ENCODE measurements around the gene COL7A1. TPM values are rescaled to one million over a fixed set of nuclear protein-coding genes. Genes with fewer than 3 reads are reported as not detected.

The COL7A1 gene
- total and polyA plus RNA-seq, 2 of the 8 experiments (the other 6 are each of a cell fraction or from before 2014, with no cell fraction given), result 10.7 to 13.9 TPM

DNA sequence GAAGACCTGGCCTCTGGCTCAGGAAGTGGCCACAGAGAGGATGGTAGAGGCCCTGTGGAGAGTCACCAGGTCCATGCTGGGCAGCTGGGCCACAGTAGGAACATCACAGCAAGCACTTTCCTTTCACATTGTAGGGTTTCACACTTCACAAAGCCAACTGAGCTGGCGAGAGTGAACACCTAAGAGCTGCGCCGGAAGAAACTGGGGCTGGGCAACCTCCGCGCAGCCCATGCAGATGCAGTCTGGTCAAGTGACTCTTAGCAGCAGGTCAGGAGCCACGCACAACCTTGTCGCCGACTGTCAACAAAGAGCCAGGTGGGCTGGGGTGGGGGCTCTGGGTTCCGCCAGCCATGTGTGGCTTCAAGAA is 75.9 kb downstream of the COL7A1 start:
- Histone ChIP-seq H2BK20ac (ENCODE audit: low read length) (no peak overlapping the region), H3K4ac (replicated peaks; ENCODE audit: insufficient read length, low read depth, low read length) (no peak overlapping the region), H2BK5ac (ENCODE audit: low read depth, low read length) (no peak overlapping the region), H3K36me3 (ENCODE audit: control insufficient read depth in 2 of 4, insufficient read depth in 4 of 4, low read length in 3 of 4) (peaks cover 2 to 7% (median 5%) of the 10 kb centered on the region in 4 experiments; a peak in 5 of 8 replicates), H4K5ac (ENCODE audit: insufficient read length, low read depth, low read length) (no peak overlapping the region), H3K23ac (ENCODE audit: insufficient read length) (no peak overlapping the region), H3K27ac (ENCODE audit: low read depth, low read length) (no peak overlapping the region), H3K9ac (replicated peaks in 1 of 4; ENCODE audit: extremely low read depth in 1 of 4, low read depth in 3 of 4, low read length in 3 of 4) (no peak overlapping the region), H4K20me1 (replicated peaks in 1 of 2; ENCODE audit: control insufficient read depth in 1 of 2, insufficient read depth in 2 of 2, low read length in 2 of 2) (peaks cover 2 to 3% of the 10 kb centered on the region in 2 experiments), H3K4me1 (replicated peaks in 1 of 4; ENCODE audit: control insufficient read depth in 3 of 4, insufficient read depth in 4 of 4, low read length in 3 of 4) (no peaks in the 10 kb centered on the region), H3K9me3 (ENCODE audit: insufficient read depth in 2 of 2, low read depth in 1 of 2, low read length in 1 of 2) (no peaks in the 10 kb centered on the region), H3K4me2 (ENCODE audit: insufficient read depth in 1 of 2, low read depth in 2 of 2, low read length in 2 of 2) (no peak overlapping the region), H2AFZ (ENCODE audit: low read length) (no peak overlapping the region), H2AK5ac (ENCODE audit: low read depth, low read length) (no peak overlapping the region), H3K27me3 (replicated peaks in 1 of 4; ENCODE audit: control insufficient read depth in 3 of 4, extremely low read depth in 1 of 4, insufficient read depth in 3 of 4, low read length in 3 of 4) (no peaks in the 10 kb centered on the region), H3K4me3 (ENCODE audit: extremely low read depth in 1 of 4, insufficient read depth in 2 of 4, low read depth in 3 of 4, low read length in 4 of 4) (no peak overlapping the region), H2BK120ac (replicated peaks; ENCODE audit: low read depth, low read length) (no peak overlapping the region), H3K79me2 (ENCODE audit: control insufficient read depth in 1 of 2, insufficient read depth in 2 of 2, low read length in 2 of 2) (no peaks in the 10 kb centered on the region), H3K18ac (ENCODE audit: extremely low read depth, low read length) (no peak overlapping the region), H2BK12ac (ENCODE audit: low read depth, low read length) (no peak overlapping the region), H3K23me2 (ENCODE audit: low read depth, low read length) (no peaks in the 10 kb centered on the region), H2BK15ac (ENCODE audit: low read length) (no peak overlapping the region), H3K56ac (replicated peaks; ENCODE audit: insufficient read length, low read depth, low read length) (no peak overlapping the region), H3K14ac (ENCODE audit: insufficient read length) (no peak overlapping the region), H3K79me1 (ENCODE audit: low read depth, low read length) (no peaks in the 10 kb centered on the region), H4K8ac (ENCODE audit: extremely low read depth, insufficient read depth, low read length) (no peak overlapping the region), H4K91ac (replicated peaks; ENCODE audit: insufficient read length, low read length) (no peak overlapping the region)
- ChIA-PET POLR2A (ENCODE audit: partially characterized antibody) (no interaction called here), CTCF (ENCODE audit: partially characterized antibody) (interaction anchor here (1.0 to 1.6 kb wide), 7 partner anchors 11 to 248 kb away, joined by 3 to 4 read pairs (median 3); no protein-coding TSS in a partner anchor)
- WGBS, 2 experiments (ENCODE audit: extremely low coverage in 1 of 2, insufficient coverage in 1 of 2, insufficient read length in 1 of 2, insufficient replicate concordance in 2 of 2, low coverage in 1 of 2, low lambda C conversion rate in 2 of 2, missing lambda C conversion rate in 1 of 2), result 97% methylated on average over 9 of the region's 9 CpGs; no CpG with 5 or more reads in 1 of the 2 experiments
- DNase-seq (ENCODE audit: low read depth in 1 of 2, low spot score in 2 of 2), result no peak
- no peak for FAIRE-seq
- no peak for TF ChIP-seq TCF12 (IDR thresholded peaks at IDR 0.05; ENCODE audit: low read depth, low read length)
- TF ChIP-seq SAP30 (IDR thresholded peaks at IDR 0.05; ENCODE audit: insufficient read depth, insufficient replicate concordance, low read length), result no peak
- no peak for TF ChIP-seq POU5F1 (IDR thresholded peaks at IDR 0.05; ENCODE audit: low read depth, low read length)
- TF ChIP-seq, protein P1, sequence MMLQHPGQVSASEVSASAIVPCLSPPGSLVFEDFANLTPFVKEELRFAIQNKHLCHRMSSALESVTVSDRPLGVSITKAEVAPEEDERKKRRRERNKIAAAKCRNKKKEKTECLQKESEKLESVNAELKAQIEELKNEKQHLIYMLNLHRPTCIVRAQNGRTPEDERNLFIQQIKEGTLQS (IDR thresholded peaks at IDR 0.05; ENCODE audit: insufficient read depth, low read depth, low read length), result no peak
- no peak for TF ChIP-seq CEBPB (IDR thresholded peaks at IDR 0.05; ENCODE audit: low read depth, low read length)
- no peak for TF ChIP-seq CBX8 (IDR thresholded peaks at IDR 0.05; ENCODE audit: borderline replicate concordance, low read depth, low read length)
- TF ChIP-seq YY1 (IDR thresholded peaks at IDR 0.05; ENCODE audit: low read depth, low read length), result no peak
- no peak for TF ChIP-seq EP300 (IDR thresholded peaks at IDR 0.05; ENCODE audit: borderline replicate concordance in 1 of 2, low read depth in 2 of 2, low read length in 2 of 2)
- TF ChIP-seq, protein P2, sequence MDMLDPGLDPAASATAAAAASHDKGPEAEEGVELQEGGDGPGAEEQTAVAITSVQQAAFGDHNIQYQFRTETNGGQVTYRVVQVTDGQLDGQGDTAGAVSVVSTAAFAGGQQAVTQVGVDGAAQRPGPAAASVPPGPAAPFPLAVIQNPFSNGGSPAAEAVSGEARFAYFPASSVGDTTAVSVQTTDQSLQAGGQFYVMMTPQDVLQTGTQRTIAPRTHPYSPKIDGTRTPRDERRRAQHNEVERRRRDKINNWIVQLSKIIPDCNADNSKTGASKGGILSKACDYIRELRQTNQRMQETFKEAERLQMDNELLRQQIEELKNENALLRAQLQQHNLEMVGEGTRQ (IDR thresholded peaks at IDR 0.05; ENCODE audit: low read length), result no peak
- no peak for TF ChIP-seq KDM4A (IDR thresholded peaks at IDR 0.05; ENCODE audit: low read depth, low read length, severe bottlenecking)
- TF ChIP-seq SIRT6 (IDR thresholded peaks at IDR 0.05; ENCODE audit: low read length), result no peak
- no peak for TF ChIP-seq POLR2A (IDR thresholded peaks at IDR 0.05; ENCODE audit: control extremely low read depth in 1 of 2, low read depth in 2 of 2, low read length in 2 of 2)
- TF ChIP-seq POLR2AphosphoS5 (IDR thresholded peaks at IDR 0.05; ENCODE audit: low read depth, low read length), result no peak
- no peak for TF ChIP-seq HDAC6 (IDR thresholded peaks at IDR 0.05; ENCODE audit: low read depth, low read length)

Data from H1 (cell line).